ENCODE data around the gene SOST.

GRCh38 chr17:43740541-43740940 is 18.1 kb downstream of the SOST start:
- no peak for TF ChIP-seq REST (IDR thresholded peaks at IDR 0.05; ENCODE audit: insufficient read depth in 1 of 2, low read depth in 2 of 2, low read length in 2 of 2)
- TF ChIP-seq POLR2AphosphoS5 (IDR thresholded peaks at IDR 0.05; ENCODE audit: low read depth, low read length): no peak

Data from PFSK-1 (cell line).